Measurements from ENCODE around the gene MMD2.

- no peak for TF ChIP-seq CTCF (IDR thresholded peaks at IDR 0.05; ENCODE audit: insufficient read depth, low read depth, low read length)
- no peak for TF ChIP-seq EZH2 (IDR thresholded peaks at IDR 0.05; ENCODE audit: insufficient read depth, low read length)
Observed at GRCh38 chr7:4905171-4905570, 53.8 kb downstream of the MMD2 start.
